NCI-H1694 (cell line): Measurements from ENCODE around the gene ZNF512.
A peak's percentile ranks its signal among the peaks of the same experiment; 100 is the strongest.
"Not testable (repeated sequence)": the region's sequence is repeated elsewhere in the genome, so short reads cannot be mapped to it uniquely, and the experiment has no call there.

Experiments
- DNase-seq: peaks from one replicate; lab custom pipeline; 2025; lab: John Stamatoyannopoulos, UW

Gene ZNF512

GRCh38 chr2:27583390-27583915 lies 611 bp downstream of the ZNF512 start:
- DNase-seq = no peak

GRCh38 chr2:27584597-27584996 lies 1.8 kb downstream of the ZNF512 start:
- no peak for DNase-seq

- DNase-seq = no peak
Observed at GRCh38 chr2:27587025-27587424, 4.2 kb downstream of the ZNF512 start.

DNA sequence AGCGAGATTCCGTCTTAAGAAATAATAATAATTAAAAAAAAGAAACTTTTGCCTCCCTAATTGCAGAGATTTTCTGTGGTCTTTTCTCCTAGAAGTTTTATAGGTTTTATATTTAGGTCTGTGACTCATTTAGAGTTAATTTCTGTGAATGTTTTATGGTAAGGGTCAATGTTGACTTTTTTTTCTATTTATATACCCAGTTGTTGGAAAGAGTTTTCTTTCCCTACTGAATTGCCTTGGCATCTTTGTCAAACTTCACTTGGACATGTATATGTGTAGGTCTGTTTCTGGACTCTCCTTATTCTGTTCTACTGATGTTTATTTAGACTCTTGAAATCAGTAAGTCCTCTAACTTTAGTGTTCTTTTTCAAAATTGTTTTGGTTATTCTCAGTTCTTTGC lies 5.5 kb downstream of the ZNF512 start:
- no peak for DNase-seq

DNA sequence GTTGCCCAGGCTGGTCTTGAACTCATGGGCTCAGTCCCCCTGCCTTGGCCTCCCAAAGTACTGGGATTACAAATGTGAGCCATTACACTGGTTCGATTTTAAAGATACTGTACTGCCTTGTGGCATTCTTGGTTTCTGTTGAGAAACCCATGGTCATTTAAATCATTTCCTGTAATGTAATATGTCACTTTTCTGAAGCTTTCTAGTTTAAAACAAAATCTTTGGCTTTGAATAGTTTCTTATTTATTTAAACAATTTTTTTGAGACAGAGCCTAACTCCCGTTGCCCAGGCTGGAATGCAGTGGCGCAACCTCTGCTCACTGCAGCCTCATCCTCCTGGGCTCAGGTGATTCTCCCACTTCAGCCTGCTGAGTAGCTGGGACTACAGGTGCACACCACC lies 8.9 kb downstream of the ZNF512 start:
- no peak for DNase-seq

GRCh38 chr2:27593240-27593639 lies 10.4 kb downstream of the ZNF512 start:
- no peak for DNase-seq

GRCh38 chr2:27594020-27594703 lies 11.3 kb downstream of the ZNF512 start:
- not testable (repeated sequence) for DNase-seq

DNA sequence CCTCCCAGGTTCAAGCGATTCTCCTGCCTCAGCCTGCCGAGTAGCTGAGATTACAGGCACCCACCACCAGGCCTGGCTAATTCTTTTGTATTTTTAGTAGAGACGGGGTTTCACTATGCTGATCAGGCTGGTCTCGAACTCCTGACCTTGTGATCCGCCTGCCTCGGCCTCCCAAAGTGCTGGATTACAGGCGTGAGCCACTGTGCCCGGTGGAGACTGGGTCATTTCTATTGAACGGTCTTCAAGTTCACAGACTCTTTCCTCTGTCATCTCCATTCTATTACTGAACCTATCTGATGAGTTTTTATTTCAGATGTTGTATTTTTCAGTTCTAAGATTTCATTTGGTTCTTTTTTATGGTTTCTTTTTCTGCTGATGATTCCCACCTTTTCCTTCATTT lies 12.6 kb downstream of the ZNF512 start:
- DNase-seq = not testable (repeated sequence)

DNA sequence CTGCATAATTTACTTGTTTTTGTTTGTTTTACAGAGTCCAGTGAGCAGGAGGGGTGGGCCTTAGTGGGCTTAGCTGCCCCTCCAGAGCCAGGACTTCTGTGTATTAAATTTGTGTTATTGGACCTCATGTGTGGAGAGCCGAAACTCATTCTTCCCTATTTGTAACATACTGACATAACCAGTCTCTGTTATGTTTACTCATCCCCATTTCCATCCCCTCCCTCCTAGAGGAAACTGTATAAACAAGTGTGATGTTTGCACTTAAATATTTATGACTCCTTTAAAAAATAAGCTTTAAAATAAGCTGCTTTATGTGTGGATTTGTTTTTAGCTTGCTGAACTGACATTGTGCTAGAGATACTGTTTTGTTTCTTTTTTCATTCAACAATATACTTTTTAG lies 13.8 kb downstream of the ZNF512 start:
- DNase-seq = no peak

- DNase-seq = no peak
Observed at GRCh38 chr2:27606611-27607010, 23.8 kb downstream of the ZNF512 start.

GRCh38 chr2:27613985-27614384 lies 31.1 kb downstream of the ZNF512 start:
- no peak for DNase-seq

- DNase-seq = peak; percentile 80
Observed at GRCh38 chr2:27615316-27615715, 32.5 kb downstream of the ZNF512 start.

GRCh38 chr2:27621524-27621923 lies 38.7 kb downstream of the ZNF512 start:
- no peak for DNase-seq

- DNase-seq = no peak
Observed at GRCh38 chr2:27622921-27623384, 40.1 kb downstream of the ZNF512 start.

DNA sequence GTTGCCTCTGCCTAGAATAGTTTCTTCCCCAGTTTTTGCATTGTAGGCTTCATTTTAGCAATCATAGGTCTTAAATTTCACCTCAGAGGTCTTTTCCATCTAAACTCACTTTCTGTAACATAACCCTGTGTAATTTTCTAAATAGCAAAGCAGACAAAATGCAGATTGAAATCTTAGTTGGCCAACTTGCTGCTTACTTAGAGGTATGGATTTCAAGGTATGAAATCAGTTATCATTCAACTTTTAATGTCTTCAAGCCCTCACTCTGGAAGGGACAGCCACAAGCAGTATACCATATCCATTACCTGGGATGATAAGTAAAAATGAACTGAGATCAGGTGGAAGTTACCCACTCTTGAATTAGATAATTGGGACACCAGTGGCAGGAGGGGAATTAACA lies 42.1 kb downstream of the ZNF512 start:
- no peak for DNase-seq

DNA sequence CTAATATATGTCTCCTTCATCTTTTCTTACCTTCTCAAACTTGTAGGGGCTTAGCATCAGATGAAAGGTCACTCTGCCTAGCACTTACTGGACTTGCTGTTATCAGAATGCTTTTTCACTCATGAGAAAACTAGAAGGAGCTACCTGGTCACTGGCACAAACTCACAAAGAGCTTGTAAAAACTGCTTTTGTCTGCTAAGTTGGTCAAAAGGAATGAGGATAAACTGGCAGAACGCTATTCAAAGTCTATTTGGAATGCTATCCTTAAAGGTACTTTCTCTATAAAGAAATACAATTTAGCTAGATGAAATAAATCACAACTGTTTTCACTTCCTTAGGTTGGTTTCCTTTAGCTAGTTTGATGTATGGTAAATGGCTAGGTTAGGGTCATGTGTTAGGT lies 43.5 kb downstream of the ZNF512 start:
- not testable (repeated sequence) for DNase-seq

DNA sequence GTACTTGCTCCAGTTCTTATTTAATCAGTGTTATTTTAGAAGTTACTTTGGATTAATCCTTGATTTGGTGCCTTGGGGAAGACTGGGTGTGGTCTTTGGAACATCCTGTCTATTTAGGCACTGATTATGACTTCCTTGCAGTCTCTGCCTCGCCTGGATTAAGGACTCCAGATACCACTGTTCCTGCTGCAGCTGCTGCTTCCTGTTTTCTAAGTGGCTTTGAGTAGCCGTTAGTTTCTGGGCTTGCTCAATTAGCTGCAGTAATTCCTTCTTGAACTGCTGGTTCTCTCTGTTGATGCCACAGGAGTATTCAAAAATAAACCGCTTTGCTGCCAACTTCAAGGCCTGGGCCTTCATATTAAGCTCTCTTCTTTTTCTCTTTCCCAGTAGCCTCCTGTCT lies 44.1 kb downstream of the ZNF512 start:
- not testable (repeated sequence) for DNase-seq

- no peak for DNase-seq
Observed at GRCh38 chr2:27627963-27628766, 45.3 kb downstream of the ZNF512 start.

DNA sequence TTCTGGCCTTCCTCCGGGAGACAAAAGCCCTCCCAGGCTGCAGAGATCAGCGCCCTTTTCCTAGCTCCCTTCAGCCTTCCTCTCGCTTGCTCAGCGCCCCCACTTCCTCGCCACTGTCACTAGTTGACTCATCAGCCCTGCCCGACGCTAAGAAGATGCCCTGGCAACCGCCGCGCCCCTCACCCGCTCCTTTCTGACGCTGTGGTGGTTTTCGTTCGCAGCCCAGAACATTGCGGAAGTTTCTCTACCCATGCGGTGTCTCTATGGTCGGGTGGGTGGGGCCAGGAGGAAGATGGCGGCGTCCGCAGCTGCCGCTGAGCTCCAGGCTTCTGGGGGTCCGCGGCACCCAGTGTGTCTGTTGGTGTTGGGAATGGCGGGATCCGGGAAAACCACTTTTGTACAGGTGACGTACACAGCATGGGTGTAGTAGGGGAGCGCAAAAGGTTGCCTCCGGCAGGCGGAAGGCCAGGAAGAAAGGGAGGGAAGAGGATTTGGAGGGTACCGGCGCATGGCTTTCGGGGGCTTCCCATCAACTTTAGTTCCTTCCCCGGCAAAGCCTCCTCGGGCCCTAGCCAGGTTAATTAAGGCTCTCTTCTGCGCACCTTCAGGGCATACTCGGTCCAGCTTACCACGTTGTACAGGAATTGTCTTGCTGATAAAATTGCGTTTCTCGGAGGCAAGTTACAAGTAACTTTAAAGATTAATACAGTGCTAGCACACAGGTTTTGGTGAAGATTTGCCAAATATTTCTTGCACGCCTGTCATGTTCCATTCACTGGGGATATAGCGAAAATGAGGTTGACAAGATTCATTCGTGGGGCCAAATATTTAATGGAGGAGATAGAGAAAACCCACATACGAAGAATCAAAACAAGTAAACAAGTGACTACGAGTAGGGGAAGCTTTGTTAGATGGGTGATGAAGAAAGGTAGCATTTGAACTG lies 46.2 kb downstream of the ZNF512 start, which contains the start of the genes CCDC121 and GPN1:
Gene CCDC121 (minus strand): TSS at position 246 of the 943 bp plus-strand sequence. CDS start 1,213 bp downstream, outside the sequence.
Gene GPN1 (plus strand): TSS at position 284 of the 943 bp plus-strand sequence. CDS start 9 bp downstream, at position 293.
- peak; percentile 76 for DNase-seq

DNA sequence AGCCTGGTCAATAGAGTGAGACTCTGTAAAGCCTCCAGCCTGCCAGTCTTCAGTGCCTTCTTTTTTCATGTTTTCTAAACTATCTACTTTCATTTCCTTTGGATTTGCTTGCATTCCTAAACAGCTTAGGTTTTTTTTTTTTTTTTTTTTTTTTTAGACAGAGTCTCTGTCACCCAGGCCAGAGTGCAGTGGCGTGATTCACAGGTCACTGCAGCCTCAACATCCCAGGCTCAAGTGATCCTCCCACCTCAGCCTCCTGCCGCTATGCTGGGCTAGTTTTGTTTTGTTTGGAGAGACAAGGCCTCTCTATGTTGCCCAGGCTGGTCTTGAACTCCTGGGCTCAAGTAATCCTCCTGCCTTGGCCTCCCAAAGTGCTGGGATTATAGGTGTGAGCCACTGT lies 47.4 kb downstream of the ZNF512 start:
- DNase-seq = not testable (repeated sequence)

DNA sequence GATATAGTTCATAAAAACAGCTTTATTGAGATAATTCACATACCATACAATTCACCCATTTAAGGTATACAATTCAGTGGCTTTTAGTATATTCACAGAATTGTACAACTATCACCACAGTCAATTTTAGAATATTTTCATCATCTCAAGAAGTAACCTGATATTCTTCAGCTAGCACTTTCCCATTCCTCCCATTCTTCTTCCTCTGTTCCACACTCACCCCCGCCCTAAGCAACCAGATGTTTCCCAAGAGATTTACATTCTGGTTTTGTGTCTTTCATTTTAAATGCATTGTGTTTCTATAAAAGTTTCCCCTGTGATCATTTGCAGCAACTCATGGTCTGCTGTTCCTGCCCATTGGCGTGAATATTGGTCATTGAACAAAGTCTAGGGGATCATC lies 51.4 kb downstream of the ZNF512 start:
- no peak for DNase-seq

DNA sequence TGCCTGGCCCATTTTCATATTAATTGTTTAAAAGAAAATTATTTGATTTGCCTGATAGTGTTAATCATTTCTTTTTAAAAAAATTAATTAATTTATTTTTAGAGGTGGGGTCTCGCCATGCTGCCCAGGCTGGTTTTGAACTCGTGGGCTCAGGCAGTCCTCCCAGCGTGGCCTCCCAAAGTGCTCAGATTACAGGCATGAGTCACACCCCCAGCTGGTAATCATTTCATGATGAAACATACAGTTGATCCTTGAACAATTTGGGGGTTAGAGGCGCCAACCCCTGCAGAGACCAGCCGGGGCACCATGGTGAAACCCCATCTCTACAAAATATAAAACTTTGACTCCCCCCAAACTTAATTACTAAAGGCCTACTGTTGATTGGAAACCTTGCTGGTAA lies 53.9 kb downstream of the ZNF512 start:
- DNase-seq = no peak
